H1 (cell line): ENCODE measurements around the gene SCFD1. TPM values are rescaled to one million over a fixed set of nuclear protein-coding genes. Genes with fewer than 3 reads are reported as not detected.

Source experiments
- BCL11A ChIP-seq, 2 experiments: IDR thresholded peaks; one replicate each; pipeline ENCODE4 v1.6.1; 2011; ENCODE audit warnings: low read depth in 2 of 2, low read length in 2 of 2, mild to moderate bottlenecking in 2 of 2
- KDM1A ChIP-seq: fragments of 200-600, 300-600 bp; sonication (generic); IDR thresholded peaks from 2 replicates; pipeline ENCODE4 v1.7.1; 2016; ENCODE audit warnings: mild to moderate bottlenecking, low read length, borderline replicate concordance
- POLR2A ChIP-seq, 2 experiments: IDR thresholded peaks; 1 replicate in 1 of 2; 2 replicates in 1 of 2; pipeline ENCODE4 v1.6.1; 2011; ENCODE audit warnings: low read depth in 2 of 2, low read length in 2 of 2, mild to moderate bottlenecking in 2 of 2; ENCODE audit errors: control extremely low read depth in 1 of 2
- RNF2 ChIP-seq: fragments of 200-900, 300-1000 bp; sonication (generic); IDR thresholded peaks from 2 replicates; pipeline ENCODE4 v1.7.1; 2016; ENCODE audit warnings: borderline replicate concordance, low read depth, mild to moderate bottlenecking, antibody characterized with exemption, low read length; ENCODE audit not compliant: poor library complexity, severe bottlenecking; ENCODE audit errors: missing control alignments
- SP2 ChIP-seq: IDR thresholded peaks from 2 replicates; pipeline ENCODE4 v1.6.1; 2012; ENCODE audit warnings: mild to moderate bottlenecking, low read length, inconsistent platforms
- SP4 ChIP-seq: IDR thresholded peaks from 2 replicates; pipeline ENCODE4 v1.6.1; 2012; ENCODE audit warnings: low read length, inconsistent platforms
- polyA plus RNA-seq, 7 experiments: library from polyadenylated mRNA; depleted of rRNA in 3 of 7; stranded (reverse) in 5 of 7; unstranded in 2 of 7; fragments of >200 nt in 5 of 7; fragments of 200-250 nt in 2 of 7; gene quantifications; 1 replicate in 5 of 7; 2 replicates in 1 of 7; 4 replicates in 1 of 7; pipeline versions ENCODE4 v1.2.1 to v1.2.3, GENCODE V29; 2011 to 2013; ENCODE audit warnings: missing spikeins in 2 of 7, mixed read lengths in 2 of 7
- total RNA-seq: library from RNA; stranded (reverse); fragmentation: NEBNext Ultra II Directional; extraction: Animal tissue kit (Norgen Biotek cat#: 25700); gene quantifications from 2 replicates; pipeline ENCODE4 v1.2.1, GENCODE V29; 2021
- TF ChIP-seq, protein P1 (sequence below): fragments of 300-600 bp; sonication (generic); IDR thresholded peaks from 2 replicates; pipeline ENCODE4 v1.7.1; 2012; ENCODE audit warnings: low read length, moderate library complexity, mild to moderate bottlenecking, inconsistent platforms; ENCODE audit not compliant: insufficient replicate concordance

Gene SCFD1
- total and polyA plus RNA-seq, 2 of the 8 experiments (the other 6 are each of a cell fraction or from before 2014, with no cell fraction given): 32.8 to 64.5 TPM

DNA sequence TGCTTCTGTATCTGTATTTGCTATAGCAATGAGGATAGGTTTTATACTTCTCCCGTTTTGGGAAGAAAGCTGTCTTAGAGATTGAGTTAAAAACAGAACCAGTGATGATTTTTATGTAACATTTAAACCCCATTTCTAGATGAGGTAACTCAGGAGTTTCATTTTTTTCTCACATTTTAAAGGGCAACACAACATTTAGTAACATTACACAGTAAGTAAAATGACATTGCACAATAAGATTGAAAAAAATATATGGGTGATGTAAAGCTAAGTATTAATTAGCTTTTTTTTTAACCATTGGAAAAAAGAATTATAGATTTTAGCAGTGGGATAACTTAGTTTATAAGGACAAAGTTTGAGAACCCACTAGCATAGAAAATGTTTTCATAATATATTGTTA is 25.2 kb upstream of the SCFD1 start (continued):
- TF ChIP-seq RNF2: no peak
- TF ChIP-seq KDM1A: no peak
- TF ChIP-seq POLR2A (IDR thresholded peaks at IDR 0.05; ENCODE audit: control extremely low read depth in 1 of 2, low read depth in 2 of 2, low read length in 2 of 2): no peak
- TF ChIP-seq, protein P1, sequence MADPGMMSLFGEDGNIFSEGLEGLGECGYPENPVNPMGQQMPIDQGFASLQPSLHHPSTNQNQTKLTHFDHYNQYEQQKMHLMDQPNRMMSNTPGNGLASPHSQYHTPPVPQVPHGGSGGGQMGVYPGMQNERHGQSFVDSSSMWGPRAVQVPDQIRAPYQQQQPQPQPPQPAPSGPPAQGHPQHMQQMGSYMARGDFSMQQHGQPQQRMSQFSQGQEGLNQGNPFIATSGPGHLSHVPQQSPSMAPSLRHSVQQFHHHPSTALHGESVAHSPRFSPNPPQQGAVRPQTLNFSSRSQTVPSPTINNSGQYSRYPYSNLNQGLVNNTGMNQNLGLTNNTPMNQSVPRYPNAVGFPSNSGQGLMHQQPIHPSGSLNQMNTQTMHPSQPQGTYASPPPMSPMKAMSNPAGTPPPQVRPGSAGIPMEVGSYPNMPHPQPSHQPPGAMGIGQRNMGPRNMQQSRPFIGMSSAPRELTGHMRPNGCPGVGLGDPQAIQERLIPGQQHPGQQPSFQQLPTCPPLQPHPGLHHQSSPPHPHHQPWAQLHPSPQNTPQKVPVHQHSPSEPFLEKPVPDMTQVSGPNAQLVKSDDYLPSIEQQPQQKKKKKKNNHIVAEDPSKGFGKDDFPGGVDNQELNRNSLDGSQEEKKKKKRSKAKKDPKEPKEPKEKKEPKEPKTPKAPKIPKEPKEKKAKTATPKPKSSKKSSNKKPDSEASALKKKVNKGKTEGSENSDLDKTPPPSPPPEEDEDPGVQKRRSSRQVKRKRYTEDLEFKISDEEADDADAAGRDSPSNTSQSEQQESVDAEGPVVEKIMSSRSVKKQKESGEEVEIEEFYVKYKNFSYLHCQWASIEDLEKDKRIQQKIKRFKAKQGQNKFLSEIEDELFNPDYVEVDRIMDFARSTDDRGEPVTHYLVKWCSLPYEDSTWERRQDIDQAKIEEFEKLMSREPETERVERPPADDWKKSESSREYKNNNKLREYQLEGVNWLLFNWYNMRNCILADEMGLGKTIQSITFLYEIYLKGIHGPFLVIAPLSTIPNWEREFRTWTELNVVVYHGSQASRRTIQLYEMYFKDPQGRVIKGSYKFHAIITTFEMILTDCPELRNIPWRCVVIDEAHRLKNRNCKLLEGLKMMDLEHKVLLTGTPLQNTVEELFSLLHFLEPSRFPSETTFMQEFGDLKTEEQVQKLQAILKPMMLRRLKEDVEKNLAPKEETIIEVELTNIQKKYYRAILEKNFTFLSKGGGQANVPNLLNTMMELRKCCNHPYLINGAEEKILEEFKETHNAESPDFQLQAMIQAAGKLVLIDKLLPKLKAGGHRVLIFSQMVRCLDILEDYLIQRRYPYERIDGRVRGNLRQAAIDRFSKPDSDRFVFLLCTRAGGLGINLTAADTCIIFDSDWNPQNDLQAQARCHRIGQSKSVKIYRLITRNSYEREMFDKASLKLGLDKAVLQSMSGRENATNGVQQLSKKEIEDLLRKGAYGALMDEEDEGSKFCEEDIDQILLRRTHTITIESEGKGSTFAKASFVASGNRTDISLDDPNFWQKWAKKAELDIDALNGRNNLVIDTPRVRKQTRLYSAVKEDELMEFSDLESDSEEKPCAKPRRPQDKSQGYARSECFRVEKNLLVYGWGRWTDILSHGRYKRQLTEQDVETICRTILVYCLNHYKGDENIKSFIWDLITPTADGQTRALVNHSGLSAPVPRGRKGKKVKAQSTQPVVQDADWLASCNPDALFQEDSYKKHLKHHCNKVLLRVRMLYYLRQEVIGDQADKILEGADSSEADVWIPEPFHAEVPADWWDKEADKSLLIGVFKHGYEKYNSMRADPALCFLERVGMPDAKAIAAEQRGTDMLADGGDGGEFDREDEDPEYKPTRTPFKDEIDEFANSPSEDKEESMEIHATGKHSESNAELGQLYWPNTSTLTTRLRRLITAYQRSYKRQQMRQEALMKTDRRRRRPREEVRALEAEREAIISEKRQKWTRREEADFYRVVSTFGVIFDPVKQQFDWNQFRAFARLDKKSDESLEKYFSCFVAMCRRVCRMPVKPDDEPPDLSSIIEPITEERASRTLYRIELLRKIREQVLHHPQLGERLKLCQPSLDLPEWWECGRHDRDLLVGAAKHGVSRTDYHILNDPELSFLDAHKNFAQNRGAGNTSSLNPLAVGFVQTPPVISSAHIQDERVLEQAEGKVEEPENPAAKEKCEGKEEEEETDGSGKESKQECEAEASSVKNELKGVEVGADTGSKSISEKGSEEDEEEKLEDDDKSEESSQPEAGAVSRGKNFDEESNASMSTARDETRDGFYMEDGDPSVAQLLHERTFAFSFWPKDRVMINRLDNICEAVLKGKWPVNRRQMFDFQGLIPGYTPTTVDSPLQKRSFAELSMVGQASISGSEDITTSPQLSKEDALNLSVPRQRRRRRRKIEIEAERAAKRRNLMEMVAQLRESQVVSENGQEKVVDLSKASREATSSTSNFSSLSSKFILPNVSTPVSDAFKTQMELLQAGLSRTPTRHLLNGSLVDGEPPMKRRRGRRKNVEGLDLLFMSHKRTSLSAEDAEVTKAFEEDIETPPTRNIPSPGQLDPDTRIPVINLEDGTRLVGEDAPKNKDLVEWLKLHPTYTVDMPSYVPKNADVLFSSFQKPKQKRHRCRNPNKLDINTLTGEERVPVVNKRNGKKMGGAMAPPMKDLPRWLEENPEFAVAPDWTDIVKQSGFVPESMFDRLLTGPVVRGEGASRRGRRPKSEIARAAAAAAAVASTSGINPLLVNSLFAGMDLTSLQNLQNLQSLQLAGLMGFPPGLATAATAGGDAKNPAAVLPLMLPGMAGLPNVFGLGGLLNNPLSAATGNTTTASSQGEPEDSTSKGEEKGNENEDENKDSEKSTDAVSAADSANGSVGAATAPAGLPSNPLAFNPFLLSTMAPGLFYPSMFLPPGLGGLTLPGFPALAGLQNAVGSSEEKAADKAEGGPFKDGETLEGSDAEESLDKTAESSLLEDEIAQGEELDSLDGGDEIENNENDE: no peak
- no peak for TF ChIP-seq SP4
- no peak for TF ChIP-seq SP2
- TF ChIP-seq BCL11A (IDR thresholded peaks at IDR 0.05; ENCODE audit: low read depth in 2 of 2, low read length in 2 of 2): no peak
